Fibroblast of lung (primary cell): Measurements from ENCODE around the gene TGFBR3.

ENCODE experiments used
- EZH2 ChIP-seq: IDR thresholded peaks from 2 replicates; pipeline ENCODE4 v1.5.1; 2012; ENCODE audit warnings: low read length, control low read depth, mild to moderate bottlenecking; ENCODE audit errors: missing control alignments
- TF ChIP-seq, protein P1 (sequence below), 2 donors: IDR thresholded peaks in 1 of 2; conservative IDR thresholded peaks in 1 of 2; 1 replicate in 1 of 2; 2 replicates in 1 of 2; pipeline ENCODE4 v1.5.1; 2011 to 2012; ENCODE audit warnings: low read length in 2 of 2, control low read depth in 1 of 2, inconsistent platforms in 1 of 2, low read depth in 1 of 2, mild to moderate bottlenecking in 1 of 2

DNA sequence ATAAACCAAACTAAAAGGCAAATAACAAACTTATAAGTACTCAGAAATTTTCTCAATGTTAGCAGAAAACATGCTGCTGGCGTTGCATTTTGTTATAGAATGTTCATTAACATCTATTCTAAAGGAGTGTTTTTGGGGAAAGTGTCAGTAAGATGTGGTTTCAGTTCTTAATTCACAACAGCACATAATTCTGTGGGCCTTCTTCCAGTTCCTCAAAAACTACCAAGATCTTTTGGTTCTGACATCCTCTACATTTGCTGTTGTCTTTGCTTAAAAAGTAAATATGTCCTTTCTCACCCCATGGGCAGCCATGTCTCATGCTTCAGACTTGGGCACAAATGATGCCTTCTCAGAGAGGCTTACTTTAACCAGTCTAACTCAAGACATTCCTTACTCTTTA, 232.8 kb downstream of the TGFBR3 start:
- TF ChIP-seq, protein P1, sequence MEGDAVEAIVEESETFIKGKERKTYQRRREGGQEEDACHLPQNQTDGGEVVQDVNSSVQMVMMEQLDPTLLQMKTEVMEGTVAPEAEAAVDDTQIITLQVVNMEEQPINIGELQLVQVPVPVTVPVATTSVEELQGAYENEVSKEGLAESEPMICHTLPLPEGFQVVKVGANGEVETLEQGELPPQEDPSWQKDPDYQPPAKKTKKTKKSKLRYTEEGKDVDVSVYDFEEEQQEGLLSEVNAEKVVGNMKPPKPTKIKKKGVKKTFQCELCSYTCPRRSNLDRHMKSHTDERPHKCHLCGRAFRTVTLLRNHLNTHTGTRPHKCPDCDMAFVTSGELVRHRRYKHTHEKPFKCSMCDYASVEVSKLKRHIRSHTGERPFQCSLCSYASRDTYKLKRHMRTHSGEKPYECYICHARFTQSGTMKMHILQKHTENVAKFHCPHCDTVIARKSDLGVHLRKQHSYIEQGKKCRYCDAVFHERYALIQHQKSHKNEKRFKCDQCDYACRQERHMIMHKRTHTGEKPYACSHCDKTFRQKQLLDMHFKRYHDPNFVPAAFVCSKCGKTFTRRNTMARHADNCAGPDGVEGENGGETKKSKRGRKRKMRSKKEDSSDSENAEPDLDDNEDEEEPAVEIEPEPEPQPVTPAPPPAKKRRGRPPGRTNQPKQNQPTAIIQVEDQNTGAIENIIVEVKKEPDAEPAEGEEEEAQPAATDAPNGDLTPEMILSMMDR (conservative IDR thresholded peaks at IDR 0.05 in 1 of 2, IDR thresholded peaks at IDR 0.05 in 1 of 2; ENCODE audit: low read depth in 1 of 2, low read length in 2 of 2): no peak
- no peak for TF ChIP-seq EZH2
